Activated T-cell treated with anti-CD3 and anti-CD28 coated beads, Interleukin-2, amount 50 U/mL, for 4 hours (primary cell): Measurements from ENCODE around the gene SLC66A1. TPM values are rescaled to one million over a fixed set of nuclear protein-coding genes. Genes with fewer than 3 reads are reported as not detected.

Experiments used
- ATAC-seq, 2 donors: fragments of 200-7000 bp; cut with Tn5 transposase; one replicate each; pipeline ENCODE4 v1.10.0; 2021
- DNase-seq: peaks from one replicate; pipeline ENCODE4 v3.0.0-alpha.2; 2020
- H3K27me3 Mint-ChIP-seq: one replicate; pipeline ENCODE4 v1.8.0; 2021; ENCODE audit warnings: low read depth, mixed read lengths
- H3K36me3 Mint-ChIP-seq: one replicate; pipeline ENCODE4 v1.8.0; 2022; ENCODE audit warnings: mixed read lengths; ENCODE audit not compliant: insufficient read depth
- H3K4me1 Mint-ChIP-seq: one replicate; pipeline ENCODE4 v1.8.0; 2021; ENCODE audit warnings: low read depth, mixed read lengths
- H3K4me3 Mint-ChIP-seq: one replicate; pipeline ENCODE4 v1.8.0; 2021; ENCODE audit warnings: mild to moderate bottlenecking, moderate library complexity, mixed read lengths
- H3K9me3 Mint-ChIP-seq: one replicate; pipeline ENCODE4 v1.8.0; 2021; ENCODE audit warnings: mixed read lengths
- total RNA-seq, 3 donors: library from RNA; stranded (reverse); gene quantifications; one replicate each; pipeline ENCODE4 v1.2.1, GENCODE V29; 2021

The SLC66A1 gene
- total RNA-seq, 3 donors from 2014 or later: 2.8 to 4.3 (median 3.6) TPM

GRCh38 chr1:19325958-19326747 lies 14.0 kb downstream of the SLC66A1 start:
- H3K4me3 Mint-ChIP-seq: no peak overlapping the region
- peaks cover 2% of the 10 kb centered on the region for H3K36me3 Mint-ChIP-seq
- no peaks in the 10 kb centered on the region for H3K27me3 Mint-ChIP-seq
- no peaks in the 10 kb centered on the region for H3K4me1 Mint-ChIP-seq
- DNase-seq (no peak), ATAC-seq (no peak)
- no peaks in the 10 kb centered on the region for H3K9me3 Mint-ChIP-seq

- Mint-ChIP-seq H3K36me3 (peaks cover 2% of the 10 kb centered on the region), H3K9me3 (no peaks in the 10 kb centered on the region), H3K4me3 (no peak overlapping the region), H3K4me1 (no peaks in the 10 kb centered on the region), H3K27me3 (no peaks in the 10 kb centered on the region)
- DNase-seq (no peak), ATAC-seq (no peak)
Observed at GRCh38 chr1:19326748-19327065, 14.6 kb downstream of the SLC66A1 start.

GRCh38 chr1:19327301-19327700 lies 15.2 kb downstream of the SLC66A1 start:
- DNase-seq: no peak
- ATAC-seq: no peak
- no peaks in the 10 kb centered on the region for H3K9me3 Mint-ChIP-seq
- no peak overlapping the region for H3K4me3 Mint-ChIP-seq
- H3K27me3 Mint-ChIP-seq: no peaks in the 10 kb centered on the region
- no peaks in the 10 kb centered on the region for H3K4me1 Mint-ChIP-seq
- H3K36me3 Mint-ChIP-seq: no peaks in the 10 kb centered on the region

GRCh38 chr1:19327736-19328135 lies 15.6 kb downstream of the SLC66A1 start:
- H3K4me3 Mint-ChIP-seq: no peak overlapping the region
- no peaks in the 10 kb centered on the region for H3K4me1 Mint-ChIP-seq
- no peak for DNase-seq
- no peak for ATAC-seq
- H3K27me3 Mint-ChIP-seq: no peaks in the 10 kb centered on the region
- no peaks in the 10 kb centered on the region for H3K9me3 Mint-ChIP-seq
- no peaks in the 10 kb centered on the region for H3K36me3 Mint-ChIP-seq

- ATAC-seq (no peak), DNase-seq (no peak)
- no peaks in the 10 kb centered on the region for H3K9me3 Mint-ChIP-seq
- no peaks in the 10 kb centered on the region for H3K36me3 Mint-ChIP-seq
- no peaks in the 10 kb centered on the region for H3K27me3 Mint-ChIP-seq
- H3K4me3 Mint-ChIP-seq: no peak overlapping the region
- H3K4me1 Mint-ChIP-seq: no peaks in the 10 kb centered on the region
Observed at GRCh38 chr1:19328486-19328885, 16.4 kb downstream of the SLC66A1 start.

- DNase-seq (no peak), ATAC-seq (no peak)
- Mint-ChIP-seq H3K36me3 (no peaks in the 10 kb centered on the region), H3K4me1 (no peaks in the 10 kb centered on the region), H3K27me3 (no peaks in the 10 kb centered on the region), H3K9me3 (no peaks in the 10 kb centered on the region), H3K4me3 (no peak overlapping the region)
Observed at GRCh38 chr1:19329188-19329587, 17.1 kb downstream of the SLC66A1 start.

GRCh38 chr1:19329611-19330010 lies 17.5 kb downstream of the SLC66A1 start:
- H3K4me1 Mint-ChIP-seq: no peaks in the 10 kb centered on the region
- DNase-seq (no peak), ATAC-seq (no peak)
- no peaks in the 10 kb centered on the region for H3K36me3 Mint-ChIP-seq
- no peaks in the 10 kb centered on the region for H3K27me3 Mint-ChIP-seq
- no peaks in the 10 kb centered on the region for H3K9me3 Mint-ChIP-seq
- no peak overlapping the region for H3K4me3 Mint-ChIP-seq

- Mint-ChIP-seq H3K9me3 (no peaks in the 10 kb centered on the region), H3K27me3 (no peaks in the 10 kb centered on the region), H3K36me3 (no peaks in the 10 kb centered on the region), H3K4me3 (no peak overlapping the region), H3K4me1 (no peaks in the 10 kb centered on the region)
- DNase-seq: no peak
- no peak for ATAC-seq
Observed at GRCh38 chr1:19330449-19331135, 18.5 kb downstream of the SLC66A1 start.

- ATAC-seq: no peak
- H3K4me1 Mint-ChIP-seq: peaks cover 3% of the 10 kb centered on the region
- no peak overlapping the region for H3K4me3 Mint-ChIP-seq
- no peak for DNase-seq
- H3K9me3 Mint-ChIP-seq: no peaks in the 10 kb centered on the region
- H3K36me3 Mint-ChIP-seq: no peaks in the 10 kb centered on the region
- H3K27me3 Mint-ChIP-seq: no peaks in the 10 kb centered on the region
Observed at GRCh38 chr1:19331262-19331878, 19.2 kb downstream of the SLC66A1 start.

GRCh38 chr1:19332832-19333231 lies 20.7 kb downstream of the SLC66A1 start:
- Mint-ChIP-seq H3K9me3 (no peaks in the 10 kb centered on the region), H3K4me3 (no peak overlapping the region), H3K36me3 (peaks cover 2% of the 10 kb centered on the region), H3K27me3 (no peaks in the 10 kb centered on the region), H3K4me1 (peaks cover 9% of the 10 kb centered on the region)
- no peak for ATAC-seq
- no peak for DNase-seq

GRCh38 chr1:19333587-19334354 lies 21.6 kb downstream of the SLC66A1 start:
- Mint-ChIP-seq H3K27me3 (no peaks in the 10 kb centered on the region), H3K4me3 (no peak overlapping the region), H3K36me3 (peaks cover 3% of the 10 kb centered on the region), H3K4me1 (peaks cover 9% of the 10 kb centered on the region), H3K9me3 (no peaks in the 10 kb centered on the region)
- ATAC-seq (no peak), DNase-seq (no peak)

- Mint-ChIP-seq H3K36me3 (peaks cover 15% of the 10 kb centered on the region), H3K9me3 (no peaks in the 10 kb centered on the region)
Observed at GRCh38 chr1:19336543-19336942, 24.4 kb downstream of the SLC66A1 start.

GRCh38 chr1:19337289-19337688 lies 25.2 kb downstream of the SLC66A1 start:
- peaks cover 9% of the 10 kb centered on the region for H3K4me1 Mint-ChIP-seq
- H3K36me3 Mint-ChIP-seq: peaks cover 15% of the 10 kb centered on the region
- DNase-seq (no peak), ATAC-seq (no peak)
- no peak overlapping the region for H3K4me3 Mint-ChIP-seq
- H3K9me3 Mint-ChIP-seq: no peaks in the 10 kb centered on the region
- H3K27me3 Mint-ChIP-seq: no peaks in the 10 kb centered on the region

More at GRCh38 chr1:19336543-19336942, 24.4 kb downstream of the SLC66A1 start:
- H3K27me3 Mint-ChIP-seq: no peaks in the 10 kb centered on the region
- H3K4me3 Mint-ChIP-seq: no peak overlapping the region
- DNase-seq: peak; percentile 34
- H3K4me1 Mint-ChIP-seq: peaks cover 9% of the 10 kb centered on the region
- ATAC-seq: peak; percentile 92 to 93

GRCh38 chr1:19338323-19338762 lies 26.2 kb downstream of the SLC66A1 start:
- no peak overlapping the region for H3K4me3 Mint-ChIP-seq
- no peaks in the 10 kb centered on the region for H3K9me3 Mint-ChIP-seq

More at GRCh38 chr1:19338323-19338762, 26.2 kb downstream of the SLC66A1 start:
- no peak for ATAC-seq
- no peak for DNase-seq
- peaks cover 9% of the 10 kb centered on the region for H3K4me1 Mint-ChIP-seq
- no peaks in the 10 kb centered on the region for H3K27me3 Mint-ChIP-seq
- peaks cover 19% of the 10 kb centered on the region for H3K36me3 Mint-ChIP-seq
